WERI-Rb-1 (cell line): ENCODE results near the gene PCLAF.
"Not testable (repeated sequence)": the region's sequence is repeated elsewhere in the genome, so short reads cannot be mapped to it uniquely, and the experiment has no call there.

Source experiments
- DNase-seq: peaks from one replicate; pipeline ENCODE4 v3.0.0-alpha.2; 2020
- H3K27ac ChIP-seq: fragments of 250-450 bp; sonication (Bioruptor Pico); 2 replicates; pipeline ENCODE4 v1.5.1; 2020; ENCODE audit warnings: mild to moderate bottlenecking, moderate library complexity
- H3K27me3 ChIP-seq: fragments of 250-450 bp; sonication (Bioruptor Pico); 2 replicates; pipeline ENCODE4 v1.5.1; 2021; ENCODE audit warnings: mild to moderate bottlenecking, low read depth, moderate library complexity; ENCODE audit not compliant: insufficient read depth, severe bottlenecking
- H3K36me3 ChIP-seq: fragments of 250-450 bp; sonication (Bioruptor Pico); 2 replicates; pipeline ENCODE4 v1.5.1; 2020; ENCODE audit warnings: mild to moderate bottlenecking, moderate library complexity
- H3K4me3 ChIP-seq: 2 replicates; pipeline ENCODE4 v1.5.1; 2011; ENCODE audit warnings: low read depth, mild to moderate bottlenecking, control low read depth, low read length
- H3K9me3 ChIP-seq: fragments of 250-450 bp; sonication (Bioruptor Pico); 2 replicates; pipeline ENCODE4 v1.5.1; 2021; ENCODE audit warnings: mild to moderate bottlenecking, moderate library complexity; ENCODE audit not compliant: severe bottlenecking
- TF ChIP-seq, protein P1 (sequence below): IDR thresholded peaks from 2 replicates; pipeline ENCODE4 v1.5.1; 2011; ENCODE audit warnings: low read depth, mild to moderate bottlenecking, control low read depth, inconsistent platforms, low read length

Gene PCLAF

DNA sequence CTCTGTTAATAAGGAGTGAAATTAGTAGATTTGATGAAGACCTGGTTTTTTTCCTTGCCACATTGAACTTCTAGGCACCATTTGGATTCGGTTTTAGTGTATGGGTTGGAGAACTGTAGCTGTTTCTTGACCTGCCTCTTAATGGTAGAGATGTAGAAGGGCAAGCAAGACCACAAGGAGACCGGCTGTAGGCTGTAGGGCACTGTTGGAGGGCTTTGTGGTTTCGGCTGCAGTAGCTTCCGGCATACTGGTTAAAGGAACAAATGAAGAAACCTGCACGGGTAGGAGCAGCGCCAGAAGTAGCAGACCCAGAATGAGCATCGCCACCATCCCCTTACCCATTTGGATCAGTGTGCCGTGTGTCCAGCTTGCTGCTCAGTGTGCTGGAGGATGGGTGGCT is 7.9 kb downstream of the PCLAF start:
- H3K9me3 ChIP-seq: no peaks in the 10 kb centered on the region
- DNase-seq: no peak
- no peak overlapping the region for H3K4me3 ChIP-seq
- H3K36me3 ChIP-seq: peaks cover 66% of the 10 kb centered on the region
- H3K27ac ChIP-seq: no peak overlapping the region
- TF ChIP-seq, protein P1, sequence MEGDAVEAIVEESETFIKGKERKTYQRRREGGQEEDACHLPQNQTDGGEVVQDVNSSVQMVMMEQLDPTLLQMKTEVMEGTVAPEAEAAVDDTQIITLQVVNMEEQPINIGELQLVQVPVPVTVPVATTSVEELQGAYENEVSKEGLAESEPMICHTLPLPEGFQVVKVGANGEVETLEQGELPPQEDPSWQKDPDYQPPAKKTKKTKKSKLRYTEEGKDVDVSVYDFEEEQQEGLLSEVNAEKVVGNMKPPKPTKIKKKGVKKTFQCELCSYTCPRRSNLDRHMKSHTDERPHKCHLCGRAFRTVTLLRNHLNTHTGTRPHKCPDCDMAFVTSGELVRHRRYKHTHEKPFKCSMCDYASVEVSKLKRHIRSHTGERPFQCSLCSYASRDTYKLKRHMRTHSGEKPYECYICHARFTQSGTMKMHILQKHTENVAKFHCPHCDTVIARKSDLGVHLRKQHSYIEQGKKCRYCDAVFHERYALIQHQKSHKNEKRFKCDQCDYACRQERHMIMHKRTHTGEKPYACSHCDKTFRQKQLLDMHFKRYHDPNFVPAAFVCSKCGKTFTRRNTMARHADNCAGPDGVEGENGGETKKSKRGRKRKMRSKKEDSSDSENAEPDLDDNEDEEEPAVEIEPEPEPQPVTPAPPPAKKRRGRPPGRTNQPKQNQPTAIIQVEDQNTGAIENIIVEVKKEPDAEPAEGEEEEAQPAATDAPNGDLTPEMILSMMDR: no peak
- no peaks in the 10 kb centered on the region for H3K27me3 ChIP-seq

DNA sequence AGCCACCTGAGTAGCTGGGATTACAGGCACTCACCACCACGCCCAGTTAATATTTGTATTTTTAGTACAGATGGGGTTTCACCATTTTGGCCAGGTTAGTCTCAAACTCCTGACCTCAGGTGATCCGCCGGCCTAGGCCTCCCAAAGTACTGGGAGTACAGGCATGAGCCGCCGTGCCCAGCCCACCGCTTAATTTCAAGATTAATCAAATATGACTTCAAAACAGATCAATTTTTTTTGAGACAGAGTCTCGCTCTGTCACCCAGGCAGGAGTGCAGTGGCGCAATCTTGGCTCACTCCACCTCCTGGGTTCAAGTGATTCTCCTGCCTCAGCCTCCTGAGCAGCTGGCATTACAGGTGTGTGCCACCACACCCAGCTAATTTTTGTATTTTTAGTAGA is 9.9 kb downstream of the PCLAF start:
- DNase-seq, H3K4me3 ChIP-seq, H3K27ac ChIP-seq, H3K27me3 ChIP-seq, H3K9me3 ChIP-seq: not testable (repeated sequence)
- H3K36me3 ChIP-seq: peaks cover 66% of the 10 kb centered on the region

DNA sequence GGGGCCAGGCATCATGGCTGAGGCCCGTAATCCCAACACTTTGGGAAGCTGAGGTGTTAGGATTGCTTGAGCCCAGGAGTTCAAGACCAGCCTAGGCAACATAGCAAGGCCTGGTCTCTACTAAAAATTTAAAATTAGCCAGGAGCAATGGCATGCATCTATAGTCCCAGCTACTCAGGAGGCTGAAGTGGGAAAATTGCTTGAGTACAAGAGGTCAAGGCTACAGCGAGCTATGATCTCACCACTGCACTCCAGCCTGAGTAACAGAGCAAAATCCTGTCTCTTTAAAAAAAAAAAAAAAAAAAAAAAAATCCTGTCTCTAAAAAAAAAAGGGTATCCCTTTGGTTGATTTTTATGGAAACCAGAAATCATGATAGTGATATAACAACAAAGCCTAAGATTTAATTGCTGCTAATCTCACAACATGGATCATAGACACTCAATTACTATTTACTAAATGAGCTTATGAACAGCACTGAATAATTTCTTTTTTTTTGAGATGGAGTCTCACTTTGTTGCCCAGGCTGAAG is 12.1 kb downstream of the PCLAF start:
- no peaks in the 10 kb centered on the region for H3K9me3 ChIP-seq
- no peak overlapping the region for H3K27ac ChIP-seq
- H3K4me3 ChIP-seq: no peak overlapping the region
- no peak for DNase-seq
- TF ChIP-seq, protein P1: no peak
- peaks cover 55% of the 10 kb centered on the region for H3K36me3 ChIP-seq
- H3K27me3 ChIP-seq: no peaks in the 10 kb centered on the region

DNA sequence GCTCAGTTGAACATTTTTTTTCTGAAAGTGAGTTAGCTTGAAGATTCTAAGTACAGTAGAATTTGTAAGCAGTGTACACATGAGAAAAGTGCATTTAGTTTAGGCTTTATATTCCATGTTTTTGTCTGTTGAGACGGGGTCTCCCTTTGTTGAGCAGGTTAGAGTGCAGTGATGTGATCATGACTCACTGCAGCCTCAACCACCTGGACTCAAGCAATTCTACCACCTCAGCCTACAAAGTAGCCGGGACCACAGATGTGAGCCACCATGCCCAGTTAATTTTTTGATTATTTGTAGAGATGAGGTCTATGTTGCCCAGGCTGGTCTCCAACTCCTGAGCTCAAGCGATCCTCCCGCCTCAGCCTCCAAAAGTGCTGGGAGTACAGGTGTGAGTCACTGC is 20.0 kb downstream of the PCLAF start:
- no peaks in the 10 kb centered on the region for H3K9me3 ChIP-seq
- DNase-seq: no peak
- TF ChIP-seq, protein P1: no peak

DNA sequence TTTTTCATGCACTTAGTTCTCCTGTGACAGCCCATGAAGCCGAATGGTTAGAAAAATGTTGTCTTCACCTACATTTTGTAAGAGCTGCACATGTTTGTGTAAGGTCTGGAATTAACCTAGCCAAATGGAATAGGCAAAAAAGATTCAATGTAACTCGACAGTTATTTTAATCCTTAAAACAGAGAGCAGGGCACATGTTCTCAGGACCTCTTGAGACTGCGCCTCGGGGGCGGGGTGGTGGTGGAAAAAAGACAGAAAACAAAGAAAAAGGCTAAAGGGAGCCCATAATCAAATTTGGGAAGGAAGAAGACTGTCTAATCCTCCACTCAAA is 24.6 kb downstream of the PCLAF start:
- H3K36me3 ChIP-seq: peaks cover 14% of the 10 kb centered on the region
- H3K27me3 ChIP-seq: no peaks in the 10 kb centered on the region
- TF ChIP-seq, protein P1: no peak
- no peaks in the 10 kb centered on the region for H3K9me3 ChIP-seq
- peak overlapping the region; percentile 5; the same call in 1 of the 2 replicates for H3K27ac ChIP-seq
- peak overlapping the region; percentile 55 for H3K4me3 ChIP-seq
- no peak for DNase-seq

More for the DNA sequence above, 20.0 kb downstream of the PCLAF start:
- H3K36me3 ChIP-seq: peaks cover 37% of the 10 kb centered on the region
- no peak overlapping the region for H3K4me3 ChIP-seq
- H3K27me3 ChIP-seq: no peaks in the 10 kb centered on the region
- no peak overlapping the region for H3K27ac ChIP-seq

DNA sequence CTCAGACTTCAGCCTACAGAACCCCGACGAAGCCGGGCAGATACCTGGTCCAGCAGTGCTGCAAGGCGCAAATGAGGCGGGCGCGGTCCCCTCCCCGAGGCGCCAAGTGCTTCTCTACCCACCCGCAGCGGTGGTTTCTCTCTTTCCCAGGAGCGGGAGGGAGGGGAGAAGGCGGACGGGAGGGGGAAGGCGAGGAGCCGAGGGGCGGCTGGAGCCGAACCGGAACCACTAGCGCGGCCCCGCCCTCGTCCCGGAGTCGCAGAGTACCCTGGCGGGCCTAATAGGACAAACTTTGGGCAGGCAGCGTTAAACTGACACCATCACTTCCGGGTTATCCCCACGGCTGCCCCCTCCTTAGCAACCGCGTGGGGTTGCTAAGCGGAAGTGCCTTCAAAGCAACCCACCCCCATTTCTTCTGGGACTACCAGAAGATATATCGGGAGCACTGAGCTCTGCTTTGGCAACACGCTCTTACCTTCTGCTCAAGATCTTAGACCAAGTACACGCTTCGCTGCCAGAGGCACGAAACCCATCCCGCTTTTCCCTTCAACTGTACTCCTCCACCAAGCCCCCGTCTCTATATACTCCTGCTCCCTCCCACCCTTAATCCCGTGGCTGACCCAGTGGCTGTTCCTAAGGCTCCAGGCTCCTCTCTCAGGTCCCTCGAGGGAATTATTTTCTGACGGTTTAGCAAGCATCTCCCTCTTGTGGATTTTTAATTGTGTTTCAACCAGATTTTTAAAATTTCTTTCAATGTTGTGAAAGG is 25.1 kb downstream of the PCLAF start, which contains the start of gene CSNK1G1:
CSNK1G1 (minus strand) TSS at position 230 of the 766 bp plus-strand sequence. CDS start 55,674 bp downstream, outside the sequence.
- H3K27ac ChIP-seq: peak within 1 kb of the TSS; percentile 40; the same call in 1 of the 2 replicates
- H3K27me3 ChIP-seq: no peaks in the 10 kb centered on the region
- peak within 1 kb of the TSS; percentile 55 for H3K4me3 ChIP-seq
- DNase-seq: peak; percentile 94
- peaks cover 10% of the 10 kb centered on the region for H3K36me3 ChIP-seq
- no peaks in the 10 kb centered on the region for H3K9me3 ChIP-seq
- TF ChIP-seq, protein P1: no peak
